ENCODE measurements around the gene LUC7L2. TPM values are rescaled to one million over a fixed set of nuclear protein-coding genes. Genes with fewer than 3 reads are reported as not detected.

Gene LUC7L2
- total and polyA plus RNA-seq, 2 of the 8 experiments (the other 6 are each of a cell fraction or from before 2014, with no cell fraction given): 22.9 to 67.8 TPM

DNA sequence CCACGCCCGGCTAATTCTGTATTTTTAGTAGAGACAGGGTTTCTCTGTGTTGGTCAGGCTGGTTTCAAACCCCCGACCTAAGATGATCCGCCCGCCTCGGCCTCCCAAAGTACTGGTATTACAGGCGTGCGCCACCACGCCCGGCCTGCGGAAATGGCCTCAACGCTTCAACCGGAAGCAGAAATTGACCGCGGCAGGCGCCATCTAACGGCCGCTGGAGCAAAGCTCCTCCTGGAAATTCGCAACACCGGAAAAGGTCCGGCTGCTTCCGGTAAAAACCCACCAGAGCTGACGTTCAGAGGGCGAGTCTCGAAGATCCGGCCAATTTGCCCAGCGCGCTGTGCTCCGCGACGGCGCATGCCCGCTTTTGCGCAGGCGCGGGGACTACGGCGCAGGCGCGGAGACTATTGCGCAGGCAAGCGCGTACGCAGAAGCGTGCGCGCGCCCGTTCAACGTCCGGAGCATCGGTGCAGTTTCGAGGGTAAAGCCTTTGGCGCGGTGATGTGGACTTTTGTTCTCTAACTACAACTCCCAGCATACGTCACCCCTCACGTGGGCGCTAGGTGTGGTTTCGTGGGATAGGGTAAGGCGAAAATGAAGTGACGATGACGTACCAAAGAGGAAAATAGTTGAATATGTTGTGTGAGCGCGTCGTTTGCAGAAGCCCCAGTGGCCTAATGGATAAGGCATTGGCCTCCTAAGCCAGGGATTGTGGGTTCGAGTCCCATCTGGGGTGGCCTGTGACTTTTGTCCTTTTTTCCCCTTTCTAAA is 19.5 kb upstream of the LUC7L2 start:
- DNase-seq (ENCODE audit: low read depth in 1 of 2, low spot score in 2 of 2): peak; percentile 94 to 98
- peaks cover 0 to 5% of the 10 kb centered on the region in 2 experiments; a peak in 2 of 4 replicates for H3K9me3 ChIP-seq (ENCODE audit: insufficient read depth in 2 of 2, low read depth in 1 of 2, low read length in 1 of 2)
- H3K4me3 ChIP-seq (ENCODE audit: extremely low read depth in 1 of 4, insufficient read depth in 2 of 4, low read depth in 3 of 4, low read length in 4 of 4): peak overlapping the region; percentile 79 to 98 (median 92)
- no peak overlapping the region for H2AK5ac ChIP-seq (ENCODE audit: low read depth, low read length)
- H3K36me3 ChIP-seq (ENCODE audit: control insufficient read depth in 2 of 4, insufficient read depth in 4 of 4, low read length in 3 of 4): 0 out of 8 replicates have a peak, but pooled peaks cover 0 to 3% (median 0%) of the 10 kb centered on the region in 4 experiments
- H3K56ac ChIP-seq (replicated peaks; ENCODE audit: insufficient read length, low read depth, low read length): peak overlapping the region; percentile 93
- peaks cover 0 to 21% of the 10 kb centered on the region in 2 experiments; a peak in 2 of 4 replicates for H3K79me2 ChIP-seq (ENCODE audit: control insufficient read depth in 1 of 2, insufficient read depth in 2 of 2, low read length in 2 of 2)
- 0 out of 2 replicates have a peak, but pooled peaks cover 2% of the 10 kb centered on the region for H3K79me1 ChIP-seq (ENCODE audit: low read depth, low read length)
- H2AFZ ChIP-seq (ENCODE audit: low read length): no peak overlapping the region; the same call in 1 of the 2 replicates
- no peak overlapping the region for H3K14ac ChIP-seq (ENCODE audit: insufficient read length)
- H4K8ac ChIP-seq (ENCODE audit: extremely low read depth, insufficient read depth, low read length): peak overlapping the region; percentile 99; the same call in 1 of the 2 replicates
- no peaks in the 10 kb centered on the region for H4K20me1 ChIP-seq (replicated peaks in 1 of 2; ENCODE audit: control insufficient read depth in 1 of 2, insufficient read depth in 2 of 2, low read length in 2 of 2)
- peak overlapping the region; percentile 100; the same call in 1 of the 2 replicates for H2BK5ac ChIP-seq (ENCODE audit: low read depth, low read length)
- H3K23me2 ChIP-seq (ENCODE audit: low read depth, low read length): peaks cover 2% of the 10 kb centered on the region; the same call in 1 of the 2 replicates
- H4K5ac ChIP-seq (ENCODE audit: insufficient read length, low read depth, low read length): peak overlapping the region; percentile 91
- ChIA-PET POLR2A (ENCODE audit: partially characterized antibody) (interaction anchor here (0.8 to 2.6 kb wide), 12 partner anchors 11 to 232 kb away, joined by 3 to 30 read pairs (median 4); partner anchors contain the start of genes LUC7L2 and UBN2), CTCF (ENCODE audit: partially characterized antibody) (interaction anchor here (0.6 to 8.9 kb wide), 8 partner anchors 12 to 354 kb away, joined by 3 to 54 read pairs (median 4); no protein-coding TSS in a partner anchor)
- H3K4me1 ChIP-seq (replicated peaks in 1 of 4; ENCODE audit: control insufficient read depth in 3 of 4, insufficient read depth in 4 of 4, low read length in 3 of 4): peaks cover 0 to 5% (median 4%) of the 10 kb centered on the region in 4 experiments; a peak in 5 of 7 replicates
- no peak overlapping the region for H2BK120ac ChIP-seq (replicated peaks; ENCODE audit: low read depth, low read length)
- H3K4me2 ChIP-seq (ENCODE audit: insufficient read depth in 1 of 2, low read depth in 2 of 2, low read length in 2 of 2): peak overlapping the region; percentile 80 to 82
- 6% methylated on average over 56 of the region's 66 CpGs; no CpG with 5 or more reads in 1 of the 2 experiments for WGBS, 2 experiments (ENCODE audit: extremely low coverage in 1 of 2, insufficient coverage in 1 of 2, insufficient read length in 1 of 2, insufficient replicate concordance in 2 of 2, low coverage in 1 of 2, low lambda C conversion rate in 2 of 2, missing lambda C conversion rate in 1 of 2)
- H2BK12ac ChIP-seq (ENCODE audit: low read depth, low read length): no peak overlapping the region; the same call in 1 of the 2 replicates
- H3K23ac ChIP-seq (ENCODE audit: insufficient read length): no peak overlapping the region
- H3K9ac ChIP-seq (replicated peaks in 1 of 4; ENCODE audit: extremely low read depth in 1 of 4, low read depth in 3 of 4, low read length in 3 of 4): peak overlapping the region; percentile 93 to 100 (median 96)
- H2BK20ac ChIP-seq (ENCODE audit: low read length): no peak overlapping the region
- peak overlapping the region; percentile 90 for H4K91ac ChIP-seq (replicated peaks; ENCODE audit: insufficient read length, low read length)
- H2BK15ac ChIP-seq (ENCODE audit: low read length): no peak overlapping the region
- H3K18ac ChIP-seq (ENCODE audit: extremely low read depth, low read length): peak overlapping the region; percentile 68; the same call in 1 of the 2 replicates
- H3K4ac ChIP-seq (replicated peaks; ENCODE audit: insufficient read length, low read depth, low read length): no peak overlapping the region
- FAIRE-seq: peak; percentile 88
- peaks cover 0 to 1% (median 0%) of the 10 kb centered on the region in 4 experiments; a peak in 1 of 7 replicates for H3K27me3 ChIP-seq (replicated peaks in 1 of 4; ENCODE audit: control insufficient read depth in 3 of 4, extremely low read depth in 1 of 4, insufficient read depth in 3 of 4, low read length in 3 of 4)
- peak overlapping the region; percentile 99 for H3K27ac ChIP-seq (ENCODE audit: low read depth, low read length)
- no peak for TF ChIP-seq SUZ12 (IDR thresholded peaks at IDR 0.05; ENCODE audit: low read length)
- peak; percentile 96 for TF ChIP-seq GABPA (IDR thresholded peaks at IDR 0.05; ENCODE audit: borderline replicate concordance, insufficient read depth, low read length)
- TF ChIP-seq NRF1 (IDR thresholded peaks at IDR 0.05; ENCODE audit: low read depth, low read length): peak; percentile 88
- no peak for TF ChIP-seq CBX8 (IDR thresholded peaks at IDR 0.05; ENCODE audit: borderline replicate concordance, low read depth, low read length)
- TF ChIP-seq SRF (IDR thresholded peaks at IDR 0.05; ENCODE audit: low read depth, low read length): peak; percentile 63
- TF ChIP-seq GTF2F1 (IDR thresholded peaks at IDR 0.05; ENCODE audit: borderline replicate concordance, low read depth, low read length): no peak
- peak; percentile 80 for TF ChIP-seq JUND (IDR thresholded peaks at IDR 0.05; ENCODE audit: low read length)
- peak; percentile 100 for TF ChIP-seq RBBP5 (IDR thresholded peaks at IDR 0.05; ENCODE audit: borderline replicate concordance, low read depth, low read length)
- no peak for TF ChIP-seq POU5F1 (IDR thresholded peaks at IDR 0.05; ENCODE audit: low read depth, low read length)
- peak; percentile 23 to 43; a peak in 3 of 4 replicates for TF ChIP-seq RAD21 (IDR thresholded peaks at IDR 0.05 in 1 of 2, conservative IDR thresholded peaks at IDR 0.05 in 1 of 2; ENCODE audit: low read depth in 2 of 2, low read length in 2 of 2)

Measured in H1 (cell line).